ENCODE data around the gene ZNF232. TPM values are rescaled to one million over a fixed set of nuclear protein-coding genes. Genes with fewer than 3 reads are reported as not detected.
"Not testable (repeated sequence)": the region's sequence is repeated elsewhere in the genome, so short reads cannot be mapped to it uniquely, and the experiment has no call there.

ZNF232 gene
- total RNA-seq, 2 experiments from 2014 or later = 24.0 to 27.5 TPM

DNA sequence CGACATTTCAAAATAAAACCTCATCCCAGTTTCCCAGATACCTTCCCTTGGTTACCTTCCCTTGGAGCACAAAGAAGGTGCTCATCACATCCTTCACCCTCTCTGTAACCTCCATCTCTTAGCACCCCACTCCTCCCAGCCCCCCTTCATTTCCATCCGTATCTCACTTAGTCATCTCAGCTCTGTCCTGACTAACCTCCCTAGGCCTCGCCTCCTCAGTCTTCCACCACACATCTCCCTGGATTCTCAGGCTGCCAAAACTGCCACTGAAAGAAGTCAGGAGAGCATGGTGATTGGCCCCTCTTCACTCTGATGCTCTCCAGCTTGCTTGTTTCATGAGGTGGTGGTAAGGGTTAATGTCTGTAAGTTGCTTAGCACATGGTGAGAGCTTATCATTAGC lies 31.1 kb downstream of the ZNF232 start:
- Mint-ChIP-seq H3K27ac (no peak overlapping the region), H3K36me3 (peaks cover 56% of the 10 kb centered on the region), H3K4me3 (no peak overlapping the region), H3K27me3 (no peaks in the 10 kb centered on the region), H3K9me3 (peaks cover 31% of the 10 kb centered on the region), H3K4me1 (peaks cover 23% of the 10 kb centered on the region)
- no peak for DNase-seq

DNA sequence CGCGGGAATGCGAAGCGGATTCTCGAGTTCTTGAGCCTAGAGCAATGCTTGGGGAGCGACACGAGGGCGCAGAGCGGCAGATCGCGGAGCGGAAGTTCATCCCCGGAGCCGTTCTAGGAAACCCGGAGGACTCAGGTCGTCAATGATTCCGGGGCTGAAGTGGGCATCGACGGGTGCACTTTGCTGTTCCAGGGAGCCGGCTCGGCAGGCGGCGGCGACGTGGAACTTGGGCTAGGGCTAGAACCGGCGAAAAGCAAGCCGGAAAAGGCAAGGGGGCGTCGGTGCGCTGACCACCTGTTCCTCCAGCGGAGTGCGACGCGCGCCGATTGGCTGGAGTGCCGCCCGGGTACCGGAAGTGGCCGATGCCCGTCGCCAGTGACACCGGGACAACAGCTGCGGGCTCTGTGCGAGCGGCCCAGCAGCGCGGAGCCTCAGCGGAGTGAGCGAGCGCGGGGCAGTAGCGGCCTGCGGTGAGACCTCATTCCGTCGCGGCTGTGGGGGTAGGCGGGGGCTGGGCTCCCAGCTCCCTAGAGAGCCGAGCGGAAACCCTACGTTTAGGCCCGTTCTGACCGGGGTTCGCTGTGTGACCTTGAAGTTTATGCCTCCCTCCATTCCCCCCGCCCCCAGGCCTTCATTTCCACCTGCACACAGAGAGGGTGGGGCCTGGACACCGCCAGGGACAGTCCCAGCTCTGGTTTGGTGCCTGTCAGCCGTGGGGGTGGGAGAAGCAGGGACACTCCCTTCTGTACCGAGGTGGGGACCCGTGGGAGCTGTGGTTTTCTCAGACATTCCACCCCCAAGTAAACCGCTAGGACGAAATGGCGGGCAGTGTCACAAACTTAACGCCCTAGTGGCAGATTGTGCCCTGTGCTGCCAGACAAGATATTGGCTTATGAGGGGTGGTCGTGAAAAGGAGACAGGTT lies 33.3 kb downstream of the ZNF232 start, which contains the start of gene ZFP3:
ZFP3 (plus strand) TSS at position 362 of the 923 bp plus-strand sequence. CDS start 13,038 bp downstream, outside the sequence.
- Mint-ChIP-seq H3K4me3 (peak within 1 kb of the TSS; percentile 79), H3K36me3 (peaks cover 37% of the 10 kb centered on the region), H3K4me1 (peaks cover 23% of the 10 kb centered on the region), H3K27me3 (no peaks in the 10 kb centered on the region), H3K9me3 (peaks cover 16% of the 10 kb centered on the region), H3K27ac (peak within 1 kb of the TSS; percentile 96)
- peak; percentile 86 for DNase-seq

DNA sequence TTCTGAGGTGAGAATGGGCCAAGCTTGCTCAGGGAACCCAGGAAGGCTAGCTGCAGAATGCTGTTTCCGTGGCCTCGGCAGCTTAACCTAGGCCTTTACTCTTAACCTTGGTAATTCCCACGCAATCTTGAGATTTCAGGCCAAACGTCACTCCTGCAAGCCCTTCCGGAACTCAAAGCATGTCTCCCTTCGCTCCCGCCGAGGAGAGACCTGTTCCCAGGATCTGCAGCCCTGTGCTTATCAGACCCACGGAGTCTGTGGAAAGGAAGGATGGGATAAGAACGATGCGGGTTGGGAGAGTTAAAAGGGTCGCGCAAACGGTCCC lies 33.9 kb downstream of the ZNF232 start:
- Mint-ChIP-seq H3K27me3 (no peaks in the 10 kb centered on the region), H3K4me1 (peaks cover 23% of the 10 kb centered on the region), H3K36me3 (peaks cover 32% of the 10 kb centered on the region), H3K9me3 (peaks cover 12% of the 10 kb centered on the region), H3K4me3 (peak overlapping the region; percentile 79), H3K27ac (peak overlapping the region; percentile 96)
- DNase-seq = no peak

DNA sequence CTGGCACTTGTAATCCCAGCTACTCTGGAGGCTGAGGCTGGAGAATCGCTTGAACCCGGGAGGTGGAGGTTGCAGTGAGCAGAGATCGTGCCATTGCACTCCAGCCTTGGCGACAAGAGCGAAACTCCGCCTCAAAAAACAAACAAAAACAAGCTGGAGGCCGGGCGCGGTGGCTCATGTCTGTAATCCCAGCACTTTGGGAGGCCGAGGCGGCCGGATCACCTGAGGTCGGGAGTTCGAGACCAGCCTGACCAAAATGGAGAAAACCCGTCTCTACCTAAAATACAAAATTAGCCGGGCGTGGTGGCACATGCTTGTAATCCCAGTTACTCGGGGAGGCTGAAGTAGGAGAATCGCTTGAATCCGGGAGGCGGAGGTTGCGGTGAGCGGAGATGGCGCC lies 34.4 kb downstream of the ZNF232 start:
- Mint-ChIP-seq H3K4me3 (peak overlapping the region; percentile 79), H3K36me3 (peaks cover 27% of the 10 kb centered on the region), H3K27ac (peak overlapping the region; percentile 96), H3K9me3 (peaks cover 12% of the 10 kb centered on the region), H3K4me1 (peaks cover 23% of the 10 kb centered on the region)
- H3K27me3 Mint-ChIP-seq, DNase-seq: not testable (repeated sequence)

DNA sequence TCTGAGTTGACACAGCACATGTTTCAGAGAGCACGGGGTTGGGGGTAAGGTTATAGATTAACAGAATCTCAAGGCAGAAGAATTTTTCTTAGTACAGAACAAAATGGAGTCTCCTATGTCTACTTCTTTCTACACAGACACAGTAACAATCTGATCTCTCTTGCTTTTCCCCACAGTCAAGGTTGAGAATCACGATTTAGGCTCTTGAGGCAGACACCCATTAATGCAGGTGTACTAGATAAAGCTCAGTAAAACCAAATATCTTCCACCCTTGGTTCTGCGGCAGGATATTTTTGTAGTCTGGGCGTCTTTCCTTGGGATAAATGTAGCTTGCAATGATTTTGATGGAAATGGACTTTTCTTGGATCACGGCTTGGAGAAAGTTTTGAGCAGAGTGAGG lies 36.2 kb downstream of the ZNF232 start:
- Mint-ChIP-seq H3K36me3 (peaks cover 18% of the 10 kb centered on the region), H3K4me1 (peaks cover 16% of the 10 kb centered on the region)
- DNase-seq, H3K9me3 Mint-ChIP-seq, H3K4me3 Mint-ChIP-seq, H3K27me3 Mint-ChIP-seq, H3K27ac Mint-ChIP-seq: not testable (repeated sequence)

DNA sequence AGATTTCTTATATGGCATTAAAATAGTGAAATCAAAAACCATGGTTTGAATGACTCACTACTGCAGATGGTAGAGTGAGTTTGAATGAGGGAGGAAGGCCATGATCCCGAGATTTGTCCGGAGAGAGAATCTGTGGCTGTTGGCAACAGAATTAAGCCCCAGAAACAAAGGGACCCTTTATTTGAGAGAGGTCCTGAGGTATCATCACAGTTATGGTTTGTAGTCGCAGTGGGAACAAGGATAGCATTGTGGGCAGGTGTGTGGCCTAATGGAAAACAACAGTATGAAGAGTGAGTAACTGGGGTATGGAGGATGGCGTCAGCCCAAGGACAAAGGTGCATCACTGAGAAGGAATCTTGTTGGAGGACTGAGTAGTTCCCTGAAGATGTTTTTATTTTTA lies 42.0 kb downstream of the ZNF232 start:
- H3K4me1 Mint-ChIP-seq = no peaks in the 10 kb centered on the region
- no peak overlapping the region for H3K27ac Mint-ChIP-seq
- H3K27me3 Mint-ChIP-seq = no peaks in the 10 kb centered on the region
- H3K9me3 Mint-ChIP-seq = no peaks in the 10 kb centered on the region
- H3K36me3 Mint-ChIP-seq = no peaks in the 10 kb centered on the region
- no peak for DNase-seq
- H3K4me3 Mint-ChIP-seq = no peak overlapping the region

DNA sequence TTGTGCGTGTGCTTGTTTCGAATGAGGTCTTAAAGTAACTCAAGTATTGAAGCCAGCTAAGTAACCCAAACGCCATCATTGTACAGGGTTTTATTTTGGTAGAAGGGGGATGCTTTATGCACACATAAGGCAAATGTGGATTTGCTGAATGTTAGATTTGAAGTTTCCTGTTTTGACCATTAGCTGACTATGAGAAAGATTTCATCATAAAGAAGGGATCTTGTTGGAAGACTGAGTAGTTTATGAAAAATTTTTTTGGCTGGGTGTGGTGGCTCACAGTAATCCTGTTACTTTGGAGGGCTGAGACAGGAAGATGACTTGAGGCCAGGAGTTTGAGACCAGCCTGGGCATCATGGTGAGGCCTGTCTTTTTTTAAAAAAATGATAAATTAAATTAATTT lies 43.4 kb downstream of the ZNF232 start:
- Mint-ChIP-seq H3K27ac (no peak overlapping the region), H3K4me3 (no peak overlapping the region), H3K9me3 (no peaks in the 10 kb centered on the region), H3K4me1 (no peaks in the 10 kb centered on the region), H3K36me3 (no peaks in the 10 kb centered on the region), H3K27me3 (peaks cover 1% of the 10 kb centered on the region)
- DNase-seq = no peak

DNA sequence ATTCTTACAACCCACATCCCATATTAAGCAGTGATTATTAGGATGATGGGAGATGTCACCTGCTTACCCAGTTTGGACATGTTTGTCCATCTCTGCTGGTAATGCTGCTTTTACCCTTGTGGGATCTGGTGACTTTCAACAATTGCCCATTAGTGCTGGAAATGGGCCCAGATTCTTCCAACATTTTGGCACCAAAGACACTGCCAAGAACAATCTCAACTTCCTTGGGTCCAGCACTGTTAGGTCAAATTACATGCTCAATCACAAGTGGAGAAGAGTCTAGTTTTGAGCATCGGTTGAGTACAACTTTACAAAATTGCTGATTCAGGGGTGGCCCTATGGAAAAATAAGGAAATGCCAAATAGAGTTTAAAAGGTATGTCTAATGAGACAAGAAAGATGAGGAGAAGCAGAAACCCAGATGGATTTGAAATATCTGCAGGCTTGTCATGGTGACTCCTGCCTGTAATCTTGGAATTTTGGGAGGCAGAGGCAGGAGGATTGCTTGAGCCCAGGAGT lies 46.4 kb downstream of the ZNF232 start:
- Mint-ChIP-seq H3K4me1 (peaks cover 2% of the 10 kb centered on the region), H3K9me3 (no peaks in the 10 kb centered on the region), H3K36me3 (no peaks in the 10 kb centered on the region), H3K27ac (no peak overlapping the region), H3K27me3 (peaks cover 3% of the 10 kb centered on the region), H3K4me3 (no peak overlapping the region)
- no peak for DNase-seq

Other genes starting within 250 kb of the ZNF232 start
- gene C17orf107, start 212.3 kb downstream of the ZNF232 start, total RNA-seq = 1 to 10 TPM; 2.2 to 2.3 TPM
- under 1 TPM; 0.42 to 0.47 TPM for gene CHRNE, start 208.8 kb downstream of the ZNF232 start, total RNA-seq
- not detected for gene GP1BA, start 179.6 kb downstream of the ZNF232 start, total RNA-seq
- gene SLC25A11, start 171.8 kb downstream of the ZNF232 start, total RNA-seq = 10 to 100 TPM; 80.9 to 89.3 TPM
- gene RNF167, start 171.6 kb downstream of the ZNF232 start, total RNA-seq = 100 to 1,000 TPM; 165 to 166 TPM
- gene PFN1, start 163.3 kb downstream of the ZNF232 start, total RNA-seq = 1,000 to 10,000 TPM; 1,791 to 1,802 TPM
- gene ENO3, start 160.8 kb downstream of the ZNF232 start, total RNA-seq = 10 to 100 TPM; 27.8 to 30.7 TPM
- 10 to 100 TPM; 62.2 to 63.6 TPM for gene SPAG7, start 144.1 kb downstream of the ZNF232 start, total RNA-seq
- 100 to 1,000 TPM; 107 to 108 TPM for gene CAMTA2, start 124.2 kb downstream of the ZNF232 start, total RNA-seq
- under 1 TPM; 0.29 to 0.36 TPM for gene INCA1, start 114.4 kb downstream of the ZNF232 start, total RNA-seq
- 10 to 100 TPM; 49.9 to 51.1 TPM for gene KIF1C, start 113.9 kb downstream of the ZNF232 start, total RNA-seq
- gene SLC52A1, start 76.5 kb downstream of the ZNF232 start, total RNA-seq = not detected
- 1 to 10 TPM; 2.3 to 2.4 TPM for gene ZFP3, start 33.4 kb downstream of the ZNF232 start, total RNA-seq
- gene USP6, start 4.2 kb upstream of the ZNF232 start, total RNA-seq = under 1 TPM; 0.04 to 0.10 TPM
- gene ZNF594, start 80.0 kb upstream of the ZNF232 start, total RNA-seq = 1 to 10 TPM; 6.8 to 7.7 TPM
- gene SCIMP, start 123.0 kb upstream of the ZNF232 start, total RNA-seq = not detected
- 10 to 100 TPM; 58.4 to 61.1 TPM for gene RABEP1, start 170.4 kb upstream of the ZNF232 start, total RNA-seq